Measurements from ENCODE around the gene DPP7. TPM values are rescaled to one million over a fixed set of nuclear protein-coding genes. Genes with fewer than 3 reads are reported as not detected.

DPP7 gene
- total and polyA plus RNA-seq, 2 experiments from 2014 or later, result 19.7 to 26.8 TPM

DNA sequence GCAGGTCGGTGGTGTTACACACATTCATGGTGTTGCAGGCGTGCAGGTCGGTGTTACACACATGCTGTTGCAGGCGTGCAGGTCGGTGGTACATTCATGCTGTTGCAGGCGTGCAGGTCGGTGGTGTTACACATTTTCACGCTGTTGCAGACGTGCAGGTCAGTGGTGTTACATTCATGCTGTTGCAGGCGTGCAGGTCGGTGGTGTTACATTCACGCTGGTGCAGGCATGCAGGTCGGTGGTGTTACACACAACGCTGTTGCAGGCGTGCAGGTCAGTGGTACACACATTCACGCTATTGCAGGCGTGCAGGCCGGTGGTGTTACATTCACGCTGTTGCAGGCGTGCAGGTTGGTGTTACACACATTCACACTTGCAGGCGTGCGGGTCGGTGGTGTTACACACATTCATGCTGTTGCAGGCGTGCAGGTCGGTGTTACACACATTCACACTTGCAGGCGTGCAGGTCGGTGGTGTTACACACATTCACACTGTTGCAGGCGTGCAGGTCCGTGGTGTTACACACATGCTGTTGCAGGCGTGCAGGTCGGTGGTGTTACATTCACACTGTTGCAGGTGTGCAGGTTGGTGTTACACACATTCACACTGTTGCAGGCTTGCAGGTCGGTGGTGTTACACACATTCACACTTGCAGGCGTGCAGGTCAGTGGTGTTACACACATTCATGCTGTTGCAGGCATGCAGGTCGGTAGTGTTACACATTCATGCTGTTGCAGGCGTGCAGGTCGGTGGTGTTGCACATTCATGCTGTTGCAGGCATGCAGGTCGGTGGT is 11.1 kb downstream of the DPP7 start:
- no peaks in the 10 kb centered on the region for H3K27me3 ChIP-seq (ENCODE audit: insufficient read depth)
- no peak for DNase-seq (ENCODE audit: low spot score)
- peaks cover 11% of the 10 kb centered on the region; the same call in 1 of the 2 replicates for H3F3A ChIP-seq (replicated peaks; ENCODE audit: low read depth)

More for the DNA sequence above, 11.1 kb downstream of the DPP7 start:
- no peak for ATAC-seq
- Mint-ChIP-seq H3K4me1 (no peaks in the 10 kb centered on the region; the same call in 2 of the 3 replicates), H3K27me3 (ENCODE audit: insufficient read depth, low read depth, poor library complexity) (peaks cover 2% of the 10 kb centered on the region), H3K27ac (no peak overlapping the region), H3K36me3 (ENCODE audit: low read depth) (peaks cover 16% of the 10 kb centered on the region), H3K9me3 (peaks cover 2% of the 10 kb centered on the region; the same call in 1 of the 3 replicates), H3K4me3 (no peak overlapping the region)
- H3K9me2 ChIP-seq (ENCODE audit: insufficient read depth), result no peaks in the 10 kb centered on the region
- TF ChIP-seq, protein P1, sequence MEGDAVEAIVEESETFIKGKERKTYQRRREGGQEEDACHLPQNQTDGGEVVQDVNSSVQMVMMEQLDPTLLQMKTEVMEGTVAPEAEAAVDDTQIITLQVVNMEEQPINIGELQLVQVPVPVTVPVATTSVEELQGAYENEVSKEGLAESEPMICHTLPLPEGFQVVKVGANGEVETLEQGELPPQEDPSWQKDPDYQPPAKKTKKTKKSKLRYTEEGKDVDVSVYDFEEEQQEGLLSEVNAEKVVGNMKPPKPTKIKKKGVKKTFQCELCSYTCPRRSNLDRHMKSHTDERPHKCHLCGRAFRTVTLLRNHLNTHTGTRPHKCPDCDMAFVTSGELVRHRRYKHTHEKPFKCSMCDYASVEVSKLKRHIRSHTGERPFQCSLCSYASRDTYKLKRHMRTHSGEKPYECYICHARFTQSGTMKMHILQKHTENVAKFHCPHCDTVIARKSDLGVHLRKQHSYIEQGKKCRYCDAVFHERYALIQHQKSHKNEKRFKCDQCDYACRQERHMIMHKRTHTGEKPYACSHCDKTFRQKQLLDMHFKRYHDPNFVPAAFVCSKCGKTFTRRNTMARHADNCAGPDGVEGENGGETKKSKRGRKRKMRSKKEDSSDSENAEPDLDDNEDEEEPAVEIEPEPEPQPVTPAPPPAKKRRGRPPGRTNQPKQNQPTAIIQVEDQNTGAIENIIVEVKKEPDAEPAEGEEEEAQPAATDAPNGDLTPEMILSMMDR (conservative IDR thresholded peaks at IDR 0.05; ENCODE audit: low read depth in 2 of 2), result no peak
- TF ChIP-seq, protein P2, sequence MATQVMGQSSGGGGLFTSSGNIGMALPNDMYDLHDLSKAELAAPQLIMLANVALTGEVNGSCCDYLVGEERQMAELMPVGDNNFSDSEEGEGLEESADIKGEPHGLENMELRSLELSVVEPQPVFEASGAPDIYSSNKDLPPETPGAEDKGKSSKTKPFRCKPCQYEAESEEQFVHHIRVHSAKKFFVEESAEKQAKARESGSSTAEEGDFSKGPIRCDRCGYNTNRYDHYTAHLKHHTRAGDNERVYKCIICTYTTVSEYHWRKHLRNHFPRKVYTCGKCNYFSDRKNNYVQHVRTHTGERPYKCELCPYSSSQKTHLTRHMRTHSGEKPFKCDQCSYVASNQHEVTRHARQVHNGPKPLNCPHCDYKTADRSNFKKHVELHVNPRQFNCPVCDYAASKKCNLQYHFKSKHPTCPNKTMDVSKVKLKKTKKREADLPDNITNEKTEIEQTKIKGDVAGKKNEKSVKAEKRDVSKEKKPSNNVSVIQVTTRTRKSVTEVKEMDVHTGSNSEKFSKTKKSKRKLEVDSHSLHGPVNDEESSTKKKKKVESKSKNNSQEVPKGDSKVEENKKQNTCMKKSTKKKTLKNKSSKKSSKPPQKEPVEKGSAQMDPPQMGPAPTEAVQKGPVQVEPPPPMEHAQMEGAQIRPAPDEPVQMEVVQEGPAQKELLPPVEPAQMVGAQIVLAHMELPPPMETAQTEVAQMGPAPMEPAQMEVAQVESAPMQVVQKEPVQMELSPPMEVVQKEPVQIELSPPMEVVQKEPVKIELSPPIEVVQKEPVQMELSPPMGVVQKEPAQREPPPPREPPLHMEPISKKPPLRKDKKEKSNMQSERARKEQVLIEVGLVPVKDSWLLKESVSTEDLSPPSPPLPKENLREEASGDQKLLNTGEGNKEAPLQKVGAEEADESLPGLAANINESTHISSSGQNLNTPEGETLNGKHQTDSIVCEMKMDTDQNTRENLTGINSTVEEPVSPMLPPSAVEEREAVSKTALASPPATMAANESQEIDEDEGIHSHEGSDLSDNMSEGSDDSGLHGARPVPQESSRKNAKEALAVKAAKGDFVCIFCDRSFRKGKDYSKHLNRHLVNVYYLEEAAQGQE (IDR thresholded peaks at IDR 0.05; ENCODE audit: unreplicated experiment), result no peak
- TF ChIP-seq JUNB (IDR thresholded peaks at IDR 0.05; ENCODE audit: unreplicated experiment), result no peak
- TF ChIP-seq POLR2AphosphoS5 (IDR thresholded peaks at IDR 0.05; ENCODE audit: low read depth), result no peak
- TF ChIP-seq, protein P3, sequence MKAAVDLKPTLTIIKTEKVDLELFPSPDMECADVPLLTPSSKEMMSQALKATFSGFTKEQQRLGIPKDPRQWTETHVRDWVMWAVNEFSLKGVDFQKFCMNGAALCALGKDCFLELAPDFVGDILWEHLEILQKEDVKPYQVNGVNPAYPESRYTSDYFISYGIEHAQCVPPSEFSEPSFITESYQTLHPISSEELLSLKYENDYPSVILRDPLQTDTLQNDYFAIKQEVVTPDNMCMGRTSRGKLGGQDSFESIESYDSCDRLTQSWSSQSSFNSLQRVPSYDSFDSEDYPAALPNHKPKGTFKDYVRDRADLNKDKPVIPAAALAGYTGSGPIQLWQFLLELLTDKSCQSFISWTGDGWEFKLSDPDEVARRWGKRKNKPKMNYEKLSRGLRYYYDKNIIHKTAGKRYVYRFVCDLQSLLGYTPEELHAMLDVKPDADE (IDR thresholded peaks at IDR 0.05), result no peak
- TF ChIP-seq NANOG (IDR thresholded peaks at IDR 0.05; ENCODE audit: borderline replicate concordance), result no peak
- no peak for TF ChIP-seq EZH2 (IDR thresholded peaks at IDR 0.05; ENCODE audit: low read depth, unreplicated experiment)
- no peak for TF ChIP-seq STAT1 (IDR thresholded peaks at IDR 0.05; ENCODE audit: unreplicated experiment)
- TF ChIP-seq EZH2phosphoT487 (IDR thresholded peaks at IDR 0.05; ENCODE audit: unreplicated experiment), result no peak
- TF ChIP-seq CREB1 (CRISPR knock-in tag; IDR thresholded peaks at IDR 0.05; ENCODE audit: low read depth), result no peak
- no peak for TF ChIP-seq ZNF331 (CRISPR knock-in tag; IDR thresholded peaks at IDR 0.05; ENCODE audit: low read depth)
- TF ChIP-seq, protein P4, sequence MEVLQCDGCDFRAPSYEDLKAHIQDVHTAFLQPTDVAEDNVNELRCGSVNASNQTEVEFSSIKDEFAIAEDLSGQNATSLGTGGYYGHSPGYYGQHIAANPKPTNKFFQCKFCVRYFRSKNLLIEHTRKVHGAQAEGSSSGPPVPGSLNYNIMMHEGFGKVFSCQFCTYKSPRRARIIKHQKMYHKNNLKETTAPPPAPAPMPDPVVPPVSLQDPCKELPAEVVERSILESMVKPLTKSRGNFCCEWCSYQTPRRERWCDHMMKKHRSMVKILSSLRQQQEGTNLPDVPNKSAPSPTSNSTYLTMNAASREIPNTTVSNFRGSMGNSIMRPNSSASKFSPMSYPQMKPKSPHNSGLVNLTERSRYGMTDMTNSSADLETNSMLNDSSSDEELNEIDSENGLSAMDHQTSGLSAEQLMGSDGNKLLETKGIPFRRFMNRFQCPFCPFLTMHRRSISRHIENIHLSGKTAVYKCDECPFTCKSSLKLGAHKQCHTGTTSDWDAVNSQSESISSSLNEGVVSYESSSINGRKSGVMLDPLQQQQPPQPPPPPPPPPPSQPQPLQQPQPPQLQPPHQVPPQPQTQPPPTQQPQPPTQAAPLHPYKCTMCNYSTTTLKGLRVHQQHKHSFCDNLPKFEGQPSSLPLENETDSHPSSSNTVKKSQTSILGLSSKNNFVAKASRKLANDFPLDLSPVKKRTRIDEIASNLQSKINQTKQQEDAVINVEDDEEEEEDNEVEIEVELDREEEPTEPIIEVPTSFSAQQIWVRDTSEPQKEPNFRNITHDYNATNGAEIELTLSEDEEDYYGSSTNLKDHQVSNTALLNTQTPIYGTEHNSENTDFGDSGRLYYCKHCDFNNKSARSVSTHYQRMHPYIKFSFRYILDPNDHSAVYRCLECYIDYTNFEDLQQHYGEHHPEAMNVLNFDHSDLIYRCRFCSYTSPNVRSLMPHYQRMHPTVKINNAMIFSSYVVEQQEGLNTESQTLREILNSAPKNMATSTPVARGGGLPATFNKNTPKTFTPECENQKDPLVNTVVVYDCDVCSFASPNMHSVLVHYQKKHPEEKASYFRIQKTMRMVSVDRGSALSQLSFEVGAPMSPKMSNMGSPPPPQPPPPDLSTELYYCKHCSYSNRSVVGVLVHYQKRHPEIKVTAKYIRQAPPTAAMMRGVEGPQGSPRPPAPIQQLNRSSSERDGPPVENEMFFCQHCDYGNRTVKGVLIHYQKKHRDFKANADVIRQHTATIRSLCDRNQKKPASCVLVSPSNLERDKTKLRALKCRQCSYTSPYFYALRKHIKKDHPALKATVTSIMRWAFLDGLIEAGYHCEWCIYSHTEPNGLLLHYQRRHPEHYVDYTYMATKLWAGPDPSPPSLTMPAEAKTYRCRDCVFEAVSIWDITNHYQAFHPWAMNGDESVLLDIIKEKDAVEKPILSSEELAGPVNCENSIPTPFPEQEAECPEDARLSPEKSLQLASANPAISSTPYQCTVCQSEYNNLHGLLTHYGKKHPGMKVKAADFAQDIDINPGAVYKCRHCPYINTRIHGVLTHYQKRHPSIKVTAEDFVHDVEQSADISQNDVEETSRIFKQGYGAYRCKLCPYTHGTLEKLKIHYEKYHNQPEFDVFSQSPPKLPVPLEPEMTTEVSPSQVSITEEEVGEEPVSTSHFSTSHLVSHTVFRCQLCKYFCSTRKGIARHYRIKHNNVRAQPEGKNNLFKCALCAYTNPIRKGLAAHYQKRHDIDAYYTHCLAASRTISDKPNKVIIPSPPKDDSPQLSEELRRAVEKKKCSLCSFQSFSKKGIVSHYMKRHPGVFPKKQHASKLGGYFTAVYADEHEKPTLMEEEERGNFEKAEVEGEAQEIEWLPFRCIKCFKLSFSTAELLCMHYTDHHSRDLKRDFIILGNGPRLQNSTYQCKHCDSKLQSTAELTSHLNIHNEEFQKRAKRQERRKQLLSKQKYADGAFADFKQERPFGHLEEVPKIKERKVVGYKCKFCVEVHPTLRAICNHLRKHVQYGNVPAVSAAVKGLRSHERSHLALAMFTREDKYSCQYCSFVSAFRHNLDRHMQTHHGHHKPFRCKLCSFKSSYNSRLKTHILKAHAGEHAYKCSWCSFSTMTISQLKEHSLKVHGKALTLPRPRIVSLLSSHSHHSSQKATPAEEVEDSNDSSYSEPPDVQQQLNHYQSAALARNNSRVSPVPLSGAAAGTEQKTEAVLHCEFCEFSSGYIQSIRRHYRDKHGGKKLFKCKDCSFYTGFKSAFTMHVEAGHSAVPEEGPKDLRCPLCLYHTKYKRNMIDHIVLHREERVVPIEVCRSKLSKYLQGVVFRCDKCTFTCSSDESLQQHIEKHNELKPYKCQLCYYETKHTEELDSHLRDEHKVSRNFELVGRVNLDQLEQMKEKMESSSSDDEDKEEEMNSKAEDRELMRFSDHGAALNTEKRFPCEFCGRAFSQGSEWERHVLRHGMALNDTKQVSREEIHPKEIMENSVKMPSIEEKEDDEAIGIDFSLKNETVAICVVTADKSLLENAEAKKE (CRISPR knock-in tag; IDR thresholded peaks at IDR 0.05), result no peak
- H2AFZ ChIP-seq, result no peak overlapping the region
- no peak overlapping the region for H3K4me3 ChIP-seq
- H3K36me3 ChIP-seq (ENCODE audit: insufficient read depth), result peaks cover 8% of the 10 kb centered on the region
- no peak overlapping the region for H3K27ac ChIP-seq (ENCODE audit: low read depth)
- H3K4me1 ChIP-seq (ENCODE audit: insufficient read depth), result no peaks in the 10 kb centered on the region
- H3K79me2 ChIP-seq (replicated peaks; ENCODE audit: insufficient read depth), result no peaks in the 10 kb centered on the region
- no peak overlapping the region for H3K4me2 ChIP-seq
- no peaks in the 10 kb centered on the region; the same call in 1 of the 2 replicates for H4K20me1 ChIP-seq (replicated peaks; ENCODE audit: insufficient read depth)
